Memory B cell (primary cell): ENCODE data around the gene FARP2.
A peak's percentile ranks its signal among the peaks of the same experiment; 100 is the strongest.
"Not testable (repeated sequence)": the region's sequence is repeated elsewhere in the genome, so short reads cannot be mapped to it uniquely, and the experiment has no call there.

ENCODE experiments used
- ATAC-seq: fragments of 150-1000 bp; cut with Tn5 transposase; 2 replicates; pipeline ENCODE4 v1.10.0; 2021; ENCODE audit warnings: low read depth, mild to moderate bottlenecking, moderate library complexity
- DNase-seq, 2 donors: peaks; one replicate each; pipeline ENCODE4 v3.0.0; 2022; ENCODE audit warnings: low spot score in 2 of 2
- H3K27ac Mint-ChIP-seq: one replicate; pipeline ENCODE4 v1.8.0; 2022; ENCODE audit warnings: mild to moderate bottlenecking, moderate library complexity, mixed read lengths
- H3K27me3 Mint-ChIP-seq: one replicate; pipeline ENCODE4 v1.8.0; 2022; ENCODE audit warnings: mixed read lengths
- H3K36me3 Mint-ChIP-seq: one replicate; pipeline ENCODE4 v1.8.0; 2022; ENCODE audit warnings: mild to moderate bottlenecking, mixed read lengths
- H3K4me1 Mint-ChIP-seq: one replicate; pipeline ENCODE4 v1.8.0; 2022; ENCODE audit warnings: mixed read lengths
- H3K4me3 Mint-ChIP-seq: one replicate; pipeline ENCODE4 v1.8.0; 2022; ENCODE audit warnings: mild to moderate bottlenecking, moderate library complexity, mixed read lengths
- H3K9me3 Mint-ChIP-seq: one replicate; pipeline ENCODE4 v1.8.0; 2022; ENCODE audit warnings: mixed read lengths

The FARP2 gene

DNA sequence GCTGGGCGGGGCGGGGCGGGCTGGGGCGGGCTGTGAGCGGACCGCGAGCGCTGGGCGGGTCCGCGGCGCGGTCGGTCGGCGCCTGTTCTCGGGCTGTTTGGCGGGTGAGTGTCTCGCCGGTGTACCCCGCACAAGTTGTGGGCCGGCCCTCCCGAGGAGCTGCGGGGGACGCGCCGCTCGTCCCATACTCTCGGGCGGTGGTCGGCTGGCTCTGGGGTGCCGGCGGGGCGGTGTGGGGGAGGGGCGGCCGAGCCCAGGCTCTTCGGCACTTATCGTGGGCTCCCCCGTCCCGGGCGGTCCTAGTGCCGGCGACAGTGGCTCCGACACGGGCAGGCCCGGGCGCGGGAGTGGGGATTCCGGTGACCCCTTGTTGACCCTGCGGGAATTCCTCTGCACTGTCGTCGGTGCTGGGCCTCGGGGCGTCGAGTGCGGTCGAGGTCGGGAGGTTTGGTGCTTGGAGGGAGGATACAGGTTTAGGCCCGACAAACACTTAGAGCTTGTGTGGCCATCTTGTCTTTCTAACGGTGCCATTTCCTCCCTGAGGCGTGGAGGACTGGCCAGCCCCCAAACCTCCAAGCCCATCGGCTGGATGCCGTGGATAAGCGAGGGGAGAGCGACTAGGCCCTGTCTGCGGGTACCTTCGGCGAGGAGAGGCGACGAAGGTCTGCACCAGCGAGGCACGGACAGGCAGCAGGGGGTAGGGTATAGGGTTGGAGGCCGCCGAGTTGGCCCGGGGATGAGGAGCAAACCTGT is 40.0 kb upstream of the FARP2 start, which contains the start of gene SEPTIN2:
Gene SEPTIN2 (plus strand): TSS at position 47 of the 753 bp plus-strand sequence. CDS start 8,308 bp downstream, outside the sequence.
- Mint-ChIP-seq H3K27me3 (no peaks in the 10 kb centered on the region), H3K27ac (peak within 1 kb of the TSS; percentile 98), H3K36me3 (peaks cover 9% of the 10 kb centered on the region), H3K4me1 (peaks cover 45% of the 10 kb centered on the region), H3K9me3 (no peaks in the 10 kb centered on the region), H3K4me3 (peak within 1 kb of the TSS; percentile 99)
- peak; percentile 79 to 96 for DNase-seq
- ATAC-seq: peak; percentile 47

DNA sequence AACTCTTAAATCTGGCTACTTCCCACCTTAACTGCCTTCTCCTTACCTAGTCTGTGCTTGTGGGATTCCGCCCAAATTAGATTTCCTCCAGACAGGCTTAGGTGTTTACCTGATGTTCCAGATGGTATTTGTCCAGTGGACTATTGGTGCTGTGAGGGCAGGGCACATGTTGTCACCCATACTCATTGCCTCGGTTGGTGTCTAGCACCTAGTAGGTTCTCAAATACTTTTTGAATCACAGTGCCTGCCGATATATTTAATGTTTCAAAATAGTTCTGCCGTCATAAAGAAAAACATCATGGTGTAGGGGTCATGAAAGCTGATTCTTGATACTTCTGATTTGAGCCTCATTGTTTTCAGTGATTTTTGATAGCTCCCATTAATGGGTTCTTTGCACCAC is 39.3 kb upstream of the FARP2 start:
- Mint-ChIP-seq H3K27ac (peak overlapping the region; percentile 98), H3K4me1 (peaks cover 47% of the 10 kb centered on the region), H3K36me3 (peaks cover 12% of the 10 kb centered on the region), H3K4me3 (peak overlapping the region; percentile 99), H3K9me3 (no peaks in the 10 kb centered on the region), H3K27me3 (no peaks in the 10 kb centered on the region)
- DNase-seq (no peak), ATAC-seq (no peak)

DNA sequence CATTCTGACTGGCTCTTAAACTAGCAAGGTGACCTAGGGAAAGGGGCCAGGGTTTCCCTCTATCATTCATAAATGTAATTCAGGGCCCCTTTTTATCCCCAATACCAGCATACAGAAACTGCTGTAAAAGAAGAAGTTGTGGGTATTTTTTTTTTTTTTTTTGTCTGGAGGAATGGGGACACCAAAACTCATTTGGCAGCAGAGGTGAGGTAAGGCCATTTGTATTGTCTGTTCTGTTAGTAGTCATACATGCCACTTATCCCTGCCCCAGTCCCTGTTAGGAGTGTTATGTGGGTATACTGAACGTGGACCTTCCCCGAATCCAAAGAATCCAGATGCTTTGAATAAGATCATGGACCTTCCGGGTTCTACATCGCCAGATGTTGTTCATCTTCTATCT is 38.7 kb upstream of the FARP2 start:
- Mint-ChIP-seq H3K27ac (peak overlapping the region; percentile 98), H3K4me3 (peak overlapping the region; percentile 99), H3K36me3 (peaks cover 12% of the 10 kb centered on the region), H3K9me3 (no peaks in the 10 kb centered on the region), H3K4me1 (peaks cover 47% of the 10 kb centered on the region), H3K27me3 (no peaks in the 10 kb centered on the region)
- ATAC-seq (no peak), DNase-seq (peak in 1 of 2 donors; percentile 18)

- Mint-ChIP-seq H3K4me1 (peaks cover 45% of the 10 kb centered on the region), H3K36me3 (peaks cover 12% of the 10 kb centered on the region)
- H3K27me3 Mint-ChIP-seq, H3K9me3 Mint-ChIP-seq, H3K4me3 Mint-ChIP-seq, DNase-seq, ATAC-seq, H3K27ac Mint-ChIP-seq: not testable (repeated sequence)
Measured at GRCh38 chr2:241318830-241319229, 37.3 kb upstream of the FARP2 start.

GRCh38 chr2:241320394-241320793 is 35.7 kb upstream of the FARP2 start:
- H3K36me3 Mint-ChIP-seq: peaks cover 12% of the 10 kb centered on the region
- H3K4me1 Mint-ChIP-seq: peaks cover 49% of the 10 kb centered on the region
- no peaks in the 10 kb centered on the region for H3K9me3 Mint-ChIP-seq
- H3K4me3 Mint-ChIP-seq: no peak overlapping the region
- no peak overlapping the region for H3K27ac Mint-ChIP-seq
- DNase-seq: no peak
- ATAC-seq: no peak
- H3K27me3 Mint-ChIP-seq: no peaks in the 10 kb centered on the region

- Mint-ChIP-seq H3K4me3 (no peak overlapping the region), H3K36me3 (peaks cover 12% of the 10 kb centered on the region), H3K9me3 (no peaks in the 10 kb centered on the region), H3K27me3 (no peaks in the 10 kb centered on the region), H3K27ac (no peak overlapping the region), H3K4me1 (peaks cover 49% of the 10 kb centered on the region)
- ATAC-seq (no peak), DNase-seq (no peak)
Measured at GRCh38 chr2:241321033-241321432, 35.1 kb upstream of the FARP2 start.

- Mint-ChIP-seq H3K27ac (no peak overlapping the region), H3K4me3 (no peak overlapping the region), H3K9me3 (no peaks in the 10 kb centered on the region), H3K27me3 (no peaks in the 10 kb centered on the region), H3K36me3 (peaks cover 15% of the 10 kb centered on the region), H3K4me1 (peaks cover 46% of the 10 kb centered on the region)
- DNase-seq (no peak), ATAC-seq (no peak)
Measured at GRCh38 chr2:241321886-241322285, 34.2 kb upstream of the FARP2 start.

DNA sequence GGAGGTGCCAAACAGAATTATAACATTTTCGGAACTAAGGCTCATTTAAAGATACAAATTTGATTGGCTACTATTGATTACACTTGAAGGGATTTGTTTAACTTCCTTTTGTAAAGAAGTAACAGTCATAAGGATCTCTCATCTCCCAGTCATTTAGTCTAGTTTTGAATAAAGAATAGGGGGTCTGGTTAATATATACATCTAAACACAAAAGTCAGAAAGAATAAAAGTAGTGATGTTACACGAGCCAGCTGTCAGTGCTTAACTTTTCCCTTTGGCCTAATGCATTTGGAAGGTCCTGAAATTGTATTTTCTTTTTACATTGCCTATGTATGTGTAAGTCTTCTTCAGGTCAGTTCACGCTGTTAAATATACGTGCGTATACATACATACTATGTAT is 32.3 kb upstream of the FARP2 start:
- Mint-ChIP-seq H3K4me1 (peaks cover 33% of the 10 kb centered on the region), H3K27ac (no peak overlapping the region), H3K9me3 (no peaks in the 10 kb centered on the region), H3K4me3 (no peak overlapping the region), H3K36me3 (peaks cover 24% of the 10 kb centered on the region), H3K27me3 (no peaks in the 10 kb centered on the region)
- no peak for ATAC-seq
- DNase-seq: no peak

DNA sequence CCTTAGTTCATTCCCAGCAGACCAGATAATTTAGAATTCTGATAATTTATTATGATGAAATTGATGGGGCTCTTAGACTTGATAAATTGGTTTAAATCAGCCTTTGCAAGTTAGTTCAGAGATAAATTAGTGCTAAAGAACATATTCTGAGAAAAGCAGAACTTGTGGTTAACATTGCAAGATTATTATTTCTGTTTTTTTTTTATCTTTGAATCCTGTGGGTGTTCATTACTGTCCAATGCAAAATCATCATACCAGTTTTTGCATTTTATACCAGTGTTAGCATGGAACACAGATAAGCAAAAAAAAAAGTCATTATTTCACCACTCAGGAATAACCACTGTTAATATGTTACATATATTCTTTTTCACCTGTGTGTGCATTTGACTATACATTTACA is 31.3 kb upstream of the FARP2 start:
- Mint-ChIP-seq H3K4me1 (peaks cover 30% of the 10 kb centered on the region), H3K4me3 (peak overlapping the region; percentile 53), H3K9me3 (no peaks in the 10 kb centered on the region), H3K27me3 (no peaks in the 10 kb centered on the region), H3K36me3 (peaks cover 28% of the 10 kb centered on the region), H3K27ac (no peak overlapping the region)
- DNase-seq (no peak), ATAC-seq (peak; percentile 94)

DNA sequence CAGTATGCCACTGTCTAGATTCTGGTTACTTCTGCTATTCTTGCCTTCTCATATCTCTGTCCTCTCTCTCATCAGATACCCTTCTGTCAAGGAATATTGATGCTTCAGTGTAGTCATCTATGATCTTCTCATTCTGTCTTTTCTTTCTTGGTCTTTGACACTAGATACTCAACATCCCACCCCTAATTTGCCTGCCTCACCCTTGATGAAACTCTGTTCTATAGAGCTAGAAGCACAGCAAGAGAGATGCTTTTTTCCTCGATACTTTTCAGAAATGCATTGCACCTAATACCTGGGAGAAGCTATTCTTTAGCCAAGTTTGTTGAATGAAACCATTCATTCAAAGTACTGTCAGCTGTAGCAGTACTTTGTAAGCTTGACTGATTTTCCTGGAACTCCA is 30.8 kb upstream of the FARP2 start:
- no peaks in the 10 kb centered on the region for H3K27me3 Mint-ChIP-seq
- DNase-seq (no peak), ATAC-seq (peak; percentile 6)
- no peak overlapping the region for H3K27ac Mint-ChIP-seq
- H3K36me3 Mint-ChIP-seq: peaks cover 27% of the 10 kb centered on the region
- H3K4me3 Mint-ChIP-seq: peak overlapping the region; percentile 4
- H3K9me3 Mint-ChIP-seq: no peaks in the 10 kb centered on the region
- peaks cover 26% of the 10 kb centered on the region for H3K4me1 Mint-ChIP-seq

GRCh38 chr2:241329669-241330615 is 26.1 kb upstream of the FARP2 start:
- no peaks in the 10 kb centered on the region for H3K27me3 Mint-ChIP-seq
- no peak overlapping the region for H3K27ac Mint-ChIP-seq
- DNase-seq: no peak
- peaks cover 30% of the 10 kb centered on the region for H3K36me3 Mint-ChIP-seq
- H3K4me1 Mint-ChIP-seq: peaks cover 6% of the 10 kb centered on the region
- H3K9me3 Mint-ChIP-seq: no peaks in the 10 kb centered on the region
- ATAC-seq: no peak
- H3K4me3 Mint-ChIP-seq: no peak overlapping the region

DNA sequence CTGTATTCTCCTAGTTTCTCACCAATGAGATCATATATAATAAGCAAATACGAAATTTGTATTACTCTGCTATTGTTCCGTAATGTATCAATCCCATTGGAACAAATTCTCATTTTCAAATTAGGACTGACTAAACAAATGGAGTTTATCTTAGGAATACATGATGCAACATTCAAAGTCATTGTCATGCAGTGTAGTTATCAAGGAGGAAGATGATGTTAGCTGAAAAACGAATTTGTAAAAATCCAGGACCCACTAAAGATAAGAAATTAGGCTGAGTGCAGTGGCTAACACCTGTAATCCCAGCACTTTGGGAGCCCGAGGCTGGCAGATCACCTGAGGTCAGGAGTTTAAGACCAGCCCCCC is 25.5 kb upstream of the FARP2 start:
- H3K4me1 Mint-ChIP-seq: peaks cover 3% of the 10 kb centered on the region
- no peak overlapping the region for H3K27ac Mint-ChIP-seq
- DNase-seq (no peak), ATAC-seq (no peak)
- no peaks in the 10 kb centered on the region for H3K9me3 Mint-ChIP-seq
- no peaks in the 10 kb centered on the region for H3K27me3 Mint-ChIP-seq
- H3K36me3 Mint-ChIP-seq: peaks cover 30% of the 10 kb centered on the region
- no peak overlapping the region for H3K4me3 Mint-ChIP-seq

GRCh38 chr2:241334813-241335212 is 21.3 kb upstream of the FARP2 start:
- Mint-ChIP-seq H3K4me1 (peaks cover 11% of the 10 kb centered on the region), H3K27ac (no peak overlapping the region), H3K9me3 (no peaks in the 10 kb centered on the region), H3K36me3 (peaks cover 17% of the 10 kb centered on the region), H3K27me3 (no peaks in the 10 kb centered on the region), H3K4me3 (no peak overlapping the region)
- ATAC-seq (no peak), DNase-seq (no peak)
